Amygdala (tissue), 56 donors: ENCODE results near the gene DOCK4.
A peak's percentile ranks its signal among the peaks of the same experiment; 100 is the strongest.

Experiments
- DNase-seq, 56 donors: peaks; one replicate each; lab custom pipeline; 2025; lab: John Stamatoyannopoulos, UW

DOCK4 gene

GRCh38 chr7:111758332-111758731, 447.9 kb downstream of the DOCK4 start:
- no peak for DNase-seq

DNA sequence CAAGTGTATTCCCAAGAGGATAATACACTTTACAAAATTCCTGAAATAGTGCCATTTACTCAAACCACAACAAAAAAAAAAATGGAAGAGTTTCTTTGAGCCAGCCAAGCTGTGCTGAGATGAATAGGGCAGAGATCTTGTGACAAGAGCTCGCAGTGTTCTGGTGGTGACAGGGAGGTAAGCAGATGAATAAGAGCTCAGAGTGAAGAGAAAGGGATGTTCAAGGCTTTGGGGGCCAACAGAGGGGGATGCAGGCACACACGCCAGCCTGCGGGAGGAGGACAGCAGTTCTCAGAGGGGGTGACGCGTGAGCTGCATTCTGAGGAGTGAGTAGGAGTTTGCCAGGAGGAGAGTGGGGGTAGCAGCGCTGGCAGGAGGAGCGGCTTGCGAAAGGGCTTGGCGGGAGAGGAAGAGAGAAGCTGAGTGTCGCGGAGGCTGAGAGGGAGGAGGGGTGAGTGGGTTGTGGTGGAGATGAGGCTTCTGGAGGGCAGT, 449.5 kb downstream of the DOCK4 start:
- peak in 54 of 56 donors; percentile 26 to 91 (median 79) for DNase-seq

GRCh38 chr7:111755383-111755782, 450.8 kb downstream of the DOCK4 start:
- DNase-seq: no peak

DNA sequence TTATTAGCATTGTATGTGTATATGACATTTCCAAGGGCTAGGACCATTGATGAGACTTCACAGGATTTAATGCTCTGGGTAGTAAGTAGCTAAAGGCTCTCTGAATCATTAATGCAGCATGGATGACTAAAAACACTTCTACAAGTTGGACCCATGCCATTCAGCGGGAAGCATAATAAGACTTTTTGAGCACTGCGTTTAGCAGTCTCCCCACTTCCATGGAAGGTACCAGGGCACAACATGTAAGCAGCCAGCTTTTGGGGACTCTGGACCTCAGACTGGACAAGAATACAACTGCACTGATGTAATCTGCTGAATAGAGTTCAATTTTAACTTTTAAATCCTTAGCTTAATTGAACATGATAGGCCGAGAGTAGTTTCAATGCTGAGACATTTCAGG, 452.2 kb downstream of the DOCK4 start:
- peak in 5 of 56 donors; percentile 15 to 35 (median 20) for DNase-seq

DNA sequence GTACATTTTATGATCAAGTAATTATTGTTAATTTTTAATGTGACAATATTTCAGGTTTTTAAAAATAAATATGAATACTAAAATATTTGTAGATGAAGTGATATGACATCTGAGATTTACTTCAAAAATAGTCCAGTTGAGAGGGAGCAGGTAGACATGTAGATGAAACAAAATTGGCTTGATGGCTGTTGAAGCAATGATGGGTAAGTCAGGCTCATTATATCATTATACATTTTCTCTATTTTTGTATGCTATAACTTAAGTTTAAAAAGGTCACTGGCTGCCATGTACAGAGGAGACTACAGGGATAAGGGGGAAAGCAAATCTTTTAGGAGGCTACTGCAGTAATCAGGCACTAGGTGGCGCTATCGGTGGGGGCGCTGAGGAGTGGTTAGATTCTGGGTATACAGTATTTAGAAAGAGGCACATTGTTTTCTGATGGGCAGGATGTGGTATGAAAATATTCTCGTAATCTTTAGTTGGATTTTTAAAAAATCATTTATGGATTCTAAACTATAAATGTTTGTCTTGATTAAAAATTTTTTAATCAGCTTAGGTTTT, 454.1 kb downstream of the DOCK4 start:
- DNase-seq: peak in 20 of 56 donors; percentile 3 to 62 (median 34)

DNA sequence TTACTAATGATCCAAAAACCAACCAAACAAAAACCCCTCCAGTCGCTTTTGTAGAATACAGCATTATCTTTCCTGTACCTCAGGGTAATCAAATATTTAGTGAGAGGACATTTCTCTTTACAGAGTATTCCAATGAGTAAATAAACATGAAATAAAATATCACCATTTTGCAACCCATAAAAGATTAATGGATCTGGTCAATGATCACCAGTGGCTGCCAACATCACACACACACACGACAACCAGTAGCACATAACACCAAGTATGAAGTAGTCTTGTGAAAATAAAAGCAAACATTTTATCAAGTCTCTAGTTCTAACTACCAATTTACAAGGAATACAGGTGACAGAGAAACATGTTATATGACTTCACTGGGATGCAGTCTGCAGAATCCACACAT, 455.3 kb downstream of the DOCK4 start:
- DNase-seq: no peak

DNA sequence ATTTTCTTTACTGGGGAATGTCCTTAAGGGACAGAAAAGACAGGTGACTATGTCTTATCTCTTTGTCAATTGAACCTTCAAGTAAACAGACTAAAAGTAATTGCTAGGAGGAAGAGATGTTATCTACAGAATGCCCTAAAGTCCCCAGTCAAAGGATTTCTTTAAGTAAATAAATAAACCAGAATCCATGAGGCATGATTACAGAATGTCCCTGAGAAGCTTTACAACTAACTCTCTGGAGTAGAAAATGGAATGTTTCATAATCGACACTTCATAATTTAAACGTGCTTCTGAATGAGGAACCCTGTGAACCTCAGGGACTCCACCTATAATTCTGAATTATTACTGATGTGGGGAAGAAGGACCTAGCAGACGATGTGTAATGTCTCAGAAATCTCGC, 456.0 kb downstream of the DOCK4 start:
- no peak for DNase-seq

DNA sequence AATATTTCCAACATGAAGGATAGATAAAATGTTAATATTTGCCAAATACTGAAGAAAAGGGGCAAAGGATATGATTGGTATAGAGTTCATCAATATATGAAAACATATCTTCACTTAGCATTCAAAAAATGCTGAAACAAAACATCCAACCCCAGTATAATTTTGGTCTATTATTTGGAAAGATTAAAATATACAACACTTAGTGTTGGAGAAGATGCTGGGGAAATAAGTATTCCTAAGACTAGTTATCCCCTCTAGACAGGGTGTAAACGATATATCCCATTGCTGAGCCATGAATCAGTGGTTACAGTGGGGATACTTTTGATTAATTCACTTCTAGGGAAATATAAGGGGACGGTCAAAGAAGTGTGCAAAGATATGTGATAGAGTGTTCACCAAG, 456.6 kb downstream of the DOCK4 start:
- no peak for DNase-seq

DNA sequence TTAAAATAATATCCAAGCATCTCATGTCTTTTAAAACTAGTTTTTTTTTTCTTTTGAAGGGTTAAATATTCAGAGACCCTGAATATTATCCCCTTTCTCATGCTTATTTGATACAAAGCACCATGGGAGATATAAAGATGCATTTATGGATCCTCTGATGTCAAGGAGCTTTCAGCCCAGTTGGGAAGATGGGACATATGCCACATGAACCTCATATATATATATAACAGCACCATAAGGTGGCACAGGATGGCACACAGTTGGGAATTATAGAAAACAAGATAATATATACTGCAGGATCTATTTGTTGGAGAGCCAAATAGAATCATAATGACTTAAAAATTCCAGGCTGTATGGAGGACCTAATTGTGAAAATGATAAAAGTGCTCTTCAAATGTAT, 458.5 kb downstream of the DOCK4 start:
- DNase-seq: no peak

DNA sequence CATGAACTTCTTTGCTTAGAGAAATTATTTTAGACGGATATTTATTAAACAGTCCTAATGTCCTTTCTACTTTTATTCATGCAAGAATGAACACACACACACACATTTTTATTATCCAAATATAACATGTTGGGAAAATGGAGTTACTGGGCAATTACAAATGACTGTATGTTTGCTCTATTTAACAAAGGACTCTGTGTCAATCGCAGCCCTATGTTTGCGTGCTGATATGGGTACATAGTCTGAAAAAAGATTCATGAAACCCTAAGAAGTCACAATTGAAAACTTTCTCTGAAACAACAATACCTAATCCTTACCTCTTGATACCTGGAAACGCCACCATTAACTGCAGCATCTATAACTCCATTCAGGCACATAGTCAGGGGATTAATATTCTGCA, 459.2 kb downstream of the DOCK4 start:
- DNase-seq: no peak

GRCh38 chr7:111744501-111745155, 461.6 kb downstream of the DOCK4 start:
- DNase-seq: no peak

- no peak for DNase-seq
Measured at GRCh38 chr7:111743244-111743847, 462.9 kb downstream of the DOCK4 start.

DNA sequence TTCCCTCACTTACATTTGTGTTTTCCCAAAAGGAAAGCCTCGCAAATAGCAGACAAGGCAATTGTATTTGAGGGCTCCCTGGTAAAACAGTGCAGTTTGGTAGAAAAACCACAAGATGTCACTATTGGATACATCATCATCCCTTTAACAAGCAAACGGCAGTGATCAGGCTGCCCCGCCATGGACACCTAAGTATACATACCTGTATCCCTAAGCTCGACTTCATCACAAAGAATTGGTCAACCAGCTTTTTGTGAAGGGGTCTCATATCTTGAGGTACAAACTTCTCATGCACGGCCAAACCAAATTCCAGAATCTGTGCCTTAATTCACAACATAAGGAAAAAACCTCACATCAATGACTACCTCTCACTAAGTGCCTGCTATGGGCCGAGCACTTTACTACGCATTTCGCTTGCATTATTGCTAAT, 464.4 kb downstream of the DOCK4 start:
- peak in 25 of 56 donors; percentile 6 to 69 (median 37) for DNase-seq

DNA sequence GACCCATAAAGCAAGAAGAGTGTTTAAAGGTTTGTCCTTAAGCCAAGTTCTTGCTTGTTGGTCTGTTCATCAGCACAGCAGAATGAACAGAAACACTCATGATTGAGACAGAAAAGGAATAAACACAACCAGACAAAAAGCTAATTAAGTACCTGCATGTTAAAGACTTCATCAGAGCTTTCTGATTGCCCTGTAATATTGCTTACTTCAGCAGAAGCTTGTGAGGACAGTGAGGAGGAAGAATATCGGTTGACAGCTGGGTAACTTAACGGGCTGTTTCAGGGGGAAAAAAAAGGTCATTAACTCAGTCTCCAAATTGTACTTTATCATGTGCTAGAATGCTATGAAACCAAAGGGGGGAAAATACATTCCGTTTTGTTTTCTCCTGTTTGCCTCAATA, 465.3 kb downstream of the DOCK4 start:
- DNase-seq: no peak

- no peak for DNase-seq
Measured at GRCh38 chr7:111736552-111736874, 469.7 kb downstream of the DOCK4 start.

- peak in 29 of 56 donors; percentile 12 to 78 (median 30) for DNase-seq
Measured at GRCh38 chr7:111735661-111736551, 470.3 kb downstream of the DOCK4 start.

DNA sequence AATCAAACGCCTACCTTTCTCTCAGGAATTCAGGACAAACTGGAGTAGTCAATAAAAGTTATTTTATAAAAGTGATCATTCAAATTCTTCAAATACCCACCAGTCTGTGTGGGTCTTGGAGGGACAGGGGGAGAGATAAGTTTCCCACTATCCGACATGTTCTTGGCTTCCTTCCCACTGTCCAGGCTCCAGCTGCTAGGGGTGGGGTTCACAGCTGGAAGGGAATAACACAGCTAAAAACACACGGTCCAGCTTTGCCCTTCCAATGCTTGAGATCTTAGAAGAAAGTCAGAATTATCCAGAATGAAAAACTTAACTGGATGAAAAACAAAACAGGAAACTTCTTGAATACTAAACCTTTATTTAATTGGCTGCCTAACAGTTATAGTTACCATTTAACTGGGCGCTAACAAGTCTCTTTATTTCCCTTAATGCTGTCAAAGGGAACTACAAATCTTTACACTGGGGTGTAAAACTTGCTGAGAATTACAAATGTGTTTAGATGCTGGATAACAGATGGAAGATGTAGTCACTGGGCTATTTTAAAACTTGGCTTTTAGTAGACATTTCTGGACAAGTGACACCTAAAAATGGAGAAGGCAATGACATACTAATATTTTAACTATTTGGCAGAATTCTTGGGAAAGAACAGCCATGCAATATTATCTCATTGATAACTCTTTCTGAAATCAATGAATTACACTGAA, 471.1 kb downstream of the DOCK4 start:
- DNase-seq: no peak

GRCh38 chr7:111732923-111733322, 473.3 kb downstream of the DOCK4 start:
- no peak for DNase-seq

DNA sequence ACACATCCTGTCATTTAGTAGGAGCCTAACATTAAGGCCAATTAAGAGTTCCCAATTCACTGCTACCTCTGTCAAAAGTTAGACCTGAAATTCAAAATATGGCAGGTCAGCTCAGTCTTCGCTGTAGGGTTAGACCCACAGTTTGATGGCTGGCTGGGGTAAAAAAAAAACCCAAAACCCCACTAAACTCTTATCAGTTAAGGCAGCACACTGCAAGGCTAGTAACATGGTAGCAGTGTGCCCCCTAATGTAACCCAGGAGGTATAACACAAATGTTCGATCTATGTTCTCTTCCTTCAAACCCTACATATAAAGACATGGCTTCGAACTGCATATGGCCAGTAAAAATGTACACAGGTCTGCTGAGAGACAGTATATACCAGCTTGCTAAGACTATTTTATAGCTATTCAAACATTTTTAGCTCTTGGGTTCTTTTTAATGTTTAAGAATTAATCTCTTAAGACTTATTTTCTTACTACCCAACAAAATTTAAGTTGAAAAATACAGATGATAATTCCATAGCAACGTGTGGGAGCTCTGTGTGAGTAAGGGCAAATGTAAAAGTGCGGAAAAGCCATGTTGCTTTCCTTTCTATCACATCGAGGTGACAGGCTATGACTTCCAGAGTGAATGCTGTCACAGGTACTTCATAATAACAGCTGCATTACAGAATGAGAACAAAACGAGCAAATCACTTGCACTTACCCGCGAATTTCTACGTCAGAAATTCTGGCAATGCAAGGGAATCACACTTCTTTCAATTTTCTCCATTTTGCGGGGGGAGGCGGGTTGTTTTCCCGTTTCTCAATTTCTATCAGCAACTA, 475.5 kb downstream of the DOCK4 start:
- DNase-seq: no peak

- DNase-seq: no peak
Measured at GRCh38 chr7:111730057-111730456, 476.1 kb downstream of the DOCK4 start.
